Stomach (tissue), 9 donors: ENCODE data around the gene DISP3. TPM values are rescaled to one million over a fixed set of nuclear protein-coding genes. Genes with fewer than 3 reads are reported as not detected.

Experiments
- DNase-seq, 2 donors: peaks; one replicate each; pipeline versions ENCODE4 v3.0.0 to v3.0.0-alpha.2; 2013 to 2019
- H3K27ac ChIP-seq, 5 donors: fragments of 200-600 bp in 4 of 5; sonication (generic) in 4 of 5; one replicate each; pipeline ENCODE4 v1.5.1; 2013 to 2019; ENCODE audit warnings: mild to moderate bottlenecking in 1 of 5, moderate library complexity in 1 of 5
- H3K27me3 ChIP-seq, 3 donors: fragments of 200-600 bp; sonication (generic); one replicate each; pipeline ENCODE4 v1.5.1; 2017 to 2019; ENCODE audit warnings: mixed run types in 1 of 3
- H3K36me3 ChIP-seq, 4 donors: fragments of 200-600 bp; sonication (generic); 1 replicate in 3 of 4; 2 replicates in 1 of 4; pipeline ENCODE4 v1.5.1; 2016 to 2019
- H3K4me1 ChIP-seq, 4 donors: fragments of 200-600 bp; sonication (generic); one replicate each; pipeline ENCODE4 v1.5.1; 2016 to 2019
- H3K4me3 ChIP-seq, 4 donors: fragments of 200-600 bp; sonication (generic) in 3 of 4; one replicate each; pipeline ENCODE4 v1.5.1; 2016 to 2019; ENCODE audit warnings: mild to moderate bottlenecking in 1 of 4
- H3K9me3 ChIP-seq, 4 donors: fragments of 200-600 bp; sonication (generic); one replicate each; pipeline ENCODE4 v1.5.1; 2016 to 2019
- CTCF ChIP-seq, 7 experiments: fragments of 450-650 bp in 4 of 7; fragments of 200-600 bp in 3 of 7; sonication (generic) in 3 of 7; IDR thresholded peaks; one replicate each; pipeline ENCODE4 v1.5.1; 2016 to 2019; ENCODE audit warnings: antibody characterized with exemption in 7 of 7, control low read depth in 2 of 7, mild to moderate bottlenecking in 1 of 7
- EP300 ChIP-seq: sonication (generic); formaldehyde crosslinking; IDR thresholded peaks from one replicate; pipeline ENCODE4 v1.6.1; 2017; ENCODE audit warnings: antibody characterized with exemption
- POLR2A ChIP-seq, 4 donors: fragments of 450-650 bp; IDR thresholded peaks; one replicate each; pipeline ENCODE4 v1.6.1; 2016; ENCODE audit warnings: antibody characterized with exemption in 4 of 4, control low read depth in 2 of 4, mild to moderate bottlenecking in 1 of 4, moderate library complexity in 1 of 4
- POLR2AphosphoS5 ChIP-seq, 3 donors: sonication (generic); formaldehyde crosslinking; IDR thresholded peaks; one replicate each; pipeline ENCODE4 v1.6.1; 2016; ENCODE audit warnings: antibody characterized with exemption in 3 of 3
- WGBS, 5 donors: extraction: QIAGEN DNeasy Blood & Tissue Kit in 3 of 5; methylation state at CpG; one replicate each; pipeline versions ENCODE4 v1.1.5 to v1.1.7; 2013 to 2018; 5-methylcytosine and 5-hydroxymethylcytosine counted together
- intact Hi-C: fragments of 100-400 bp; cut with DNase I; formaldehyde crosslinking; loops from one replicate; pipeline ENCODE4 v1.15.1; 2023; ENCODE audit warnings: low total_unique reads
- polyA plus RNA-seq, 3 donors: library from polyadenylated mRNA; stranded (reverse); fragments of 200-250 nt; gene quantifications; one replicate each; pipeline ENCODE4 v1.2.3, GENCODE V29; 2013
- total RNA-seq, 5 donors: library from RNA; depleted of rRNA; stranded (reverse); fragments of >200 nt; gene quantifications; one replicate each; pipeline versions ENCODE4 v1.1.0 to v1.2.3, GENCODE V29; 2014 to 2016
- donor health status: healthy with polysubstance abuse.
- donor health status: Bipolar disorder and iron deficiency.
- donor health status: healthy.

Gene DISP3
- total and polyA plus RNA-seq, 8 donors: 0.08 to 0.45 TPM; not detected in 6

- no peak overlapping the region for H3K4me3 ChIP-seq
- H3K36me3 ChIP-seq: no peaks in the 10 kb centered on the region
- no peaks in the 10 kb centered on the region for H3K4me1 ChIP-seq
- WGBS, 5 donors: 56 to 86% (median 79%) methylated on average over 6 to 17 of the region's 17 CpGs
- peaks cover 0 to 5% (median 0%) of the 10 kb centered on the region in 4 donors for H3K9me3 ChIP-seq
- H3K27me3 ChIP-seq: peaks cover 0 to 76% (median 3%) of the 10 kb centered on the region in 3 donors
- no peak for DNase-seq
- TF ChIP-seq POLR2AphosphoS5 (IDR thresholded peaks at IDR 0.05): no peak
- no peak overlapping the region for H3K27ac ChIP-seq
- intact Hi-C loops: no loop called here
These were observed 55.9 kb downstream of the DISP3 start for GRCh38 chr1:11534846-11535245.

- Histone ChIP-seq H3K9me3 (peaks cover 0 to 5% (median 0%) of the 10 kb centered on the region in 4 donors), H3K27me3 (peaks cover 0 to 77% (median 6%) of the 10 kb centered on the region in 3 donors), H3K4me3 (no peak overlapping the region), H3K36me3 (no peaks in the 10 kb centered on the region), H3K27ac (no peak overlapping the region), H3K4me1 (no peaks in the 10 kb centered on the region)
- 83 to 90% (median 87%) methylated on average over 8 to 12 of the region's 12 CpGs for WGBS, 5 donors
- no peak for TF ChIP-seq POLR2AphosphoS5 (IDR thresholded peaks at IDR 0.05)
- TF ChIP-seq POLR2A (IDR thresholded peaks at IDR 0.05): no peak
- TF ChIP-seq CTCF (IDR thresholded peaks at IDR 0.05): no peak
- TF ChIP-seq EP300: no peak
- DNase-seq: no peak
- intact Hi-C loops: no loop called here
These were observed 56.4 kb downstream of the DISP3 start for GRCh38 chr1:11535316-11535715.

GRCh38 chr1:11535761-11536572 is 57.0 kb downstream of the DISP3 start:
- no peak overlapping the region for H3K27ac ChIP-seq
- H3K36me3 ChIP-seq: no peaks in the 10 kb centered on the region
- H3K27me3 ChIP-seq: peaks cover 0 to 77% (median 7%) of the 10 kb centered on the region in 3 donors
- intact Hi-C loops: no loop called here
- peaks cover 0 to 5% (median 0%) of the 10 kb centered on the region in 4 donors for H3K9me3 ChIP-seq
- WGBS, 5 donors: 81 to 88% (median 86%) methylated on average over 26 to 33 of the region's 33 CpGs
- H3K4me1 ChIP-seq: no peaks in the 10 kb centered on the region
- no peak for DNase-seq
- no peak overlapping the region for H3K4me3 ChIP-seq
- TF ChIP-seq CTCF (IDR thresholded peaks at IDR 0.05) (no peak), EP300 (no peak), POLR2A (IDR thresholded peaks at IDR 0.05) (no peak), POLR2AphosphoS5 (IDR thresholded peaks at IDR 0.05) (no peak)

GRCh38 chr1:11536573-11537379 is 57.8 kb downstream of the DISP3 start:
- TF ChIP-seq POLR2AphosphoS5 (IDR thresholded peaks at IDR 0.05) (no peak), CTCF (IDR thresholded peaks at IDR 0.05) (no peak), POLR2A (IDR thresholded peaks at IDR 0.05) (no peak), EP300 (no peak)
- WGBS, 5 donors: 77 to 88% (median 84%) methylated on average over 12 to 26 of the region's 26 CpGs

More at GRCh38 chr1:11536573-11537379, 57.8 kb downstream of the DISP3 start:
- peaks cover 0 to 77% (median 10%) of the 10 kb centered on the region in 3 donors for H3K27me3 ChIP-seq
- H3K9me3 ChIP-seq: peaks cover 0 to 5% (median 0%) of the 10 kb centered on the region in 4 donors
- no peaks in the 10 kb centered on the region for H3K36me3 ChIP-seq
- no peak overlapping the region for H3K27ac ChIP-seq
- H3K4me1 ChIP-seq: no peaks in the 10 kb centered on the region
- no peak overlapping the region for H3K4me3 ChIP-seq
- DNase-seq: no peak
- intact Hi-C loops: no loop called here
